ACC112 (cell line): ENCODE results near the gene LMF1.

Experiments used
- H2AFZ ChIP-seq: fragments of 200-600 bp; sonication (generic); one replicate; pipeline ENCODE4 v1.6.0; 2017; ENCODE audit warnings: antibody characterized with exemption, low read length; ENCODE audit not compliant: unreplicated experiment
- H3K27ac ChIP-seq: fragments of 200-600 bp; sonication (generic); 2 replicates; pipeline ENCODE4 v1.5.1; 2014; ENCODE audit warnings: low read depth, mild to moderate bottlenecking, antibody characterized with exemption, low read length, moderate library complexity
- H3K27me3 ChIP-seq: fragments of 200-600 bp; sonication (generic); 2 replicates; pipeline ENCODE4 v1.6.1; 2014; ENCODE audit warnings: mild to moderate bottlenecking, antibody characterized with exemption, low read length, moderate library complexity, mixed read lengths; ENCODE audit not compliant: insufficient read depth
- H3K36me3 ChIP-seq: fragments of 200-600 bp; sonication (generic); 2 replicates; pipeline ENCODE4 v1.6.1; 2016; ENCODE audit warnings: mild to moderate bottlenecking, antibody characterized with exemption, low read length, moderate library complexity, mixed read lengths; ENCODE audit not compliant: insufficient read depth
- H3K4me1 ChIP-seq: fragments of 200-600 bp; sonication (generic); one replicate; pipeline ENCODE4 v1.6.1; 2016; ENCODE audit warnings: low read length, mixed read lengths; ENCODE audit not compliant: insufficient read depth, unreplicated experiment, control insufficient read depth
- H3K4me3 ChIP-seq: fragments of 200-600 bp; sonication (generic); 2 replicates; pipeline ENCODE4 v1.5.1; 2014; ENCODE audit warnings: mild to moderate bottlenecking, low read depth, low read length
- H3K79me2 ChIP-seq: fragments of 200-600 bp; sonication (generic); one replicate; pipeline ENCODE4 v1.6.0; 2016; ENCODE audit warnings: low read length; ENCODE audit not compliant: control insufficient read depth, unreplicated experiment, insufficient read depth

The LMF1 gene

GRCh38 chr16:937311-937710, 33.5 kb downstream of the LMF1 start:
- Histone ChIP-seq H3K4me3 (no peak overlapping the region), H3K36me3 (no peaks in the 10 kb centered on the region), H2AFZ (no peak overlapping the region), H3K27ac (no peak overlapping the region), H3K27me3 (no peaks in the 10 kb centered on the region), H3K4me1 (no peaks in the 10 kb centered on the region), H3K79me2 (no peaks in the 10 kb centered on the region)

DNA sequence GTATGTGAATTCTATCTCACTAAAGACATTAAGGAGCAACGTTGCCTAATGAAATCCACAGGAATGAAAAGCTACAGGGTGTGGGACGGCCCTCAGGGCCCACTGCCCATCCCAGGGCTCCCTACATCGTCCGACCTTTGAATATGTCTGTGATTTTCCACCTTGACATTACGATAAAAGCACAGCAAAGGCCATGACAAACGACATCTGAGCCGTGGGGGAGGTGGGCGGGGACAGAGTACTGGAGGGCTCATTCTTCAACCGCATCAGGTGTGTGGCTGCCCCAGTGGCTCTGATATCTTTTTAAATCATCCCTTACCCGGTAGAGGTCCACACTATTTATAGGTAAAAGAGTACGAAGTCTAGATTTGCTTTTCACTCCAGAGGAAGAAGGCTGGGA, 35.1 kb downstream of the LMF1 start:
- no peaks in the 10 kb centered on the region for H3K4me1 ChIP-seq
- H3K4me3 ChIP-seq = no peak overlapping the region
- no peaks in the 10 kb centered on the region for H3K27me3 ChIP-seq
- no peak overlapping the region for H2AFZ ChIP-seq
- H3K27ac ChIP-seq = no peak overlapping the region
- H3K36me3 ChIP-seq = no peaks in the 10 kb centered on the region
- H3K79me2 ChIP-seq = no peaks in the 10 kb centered on the region

- H3K27me3 ChIP-seq = no peaks in the 10 kb centered on the region
- no peaks in the 10 kb centered on the region for H3K4me1 ChIP-seq
- H3K36me3 ChIP-seq = no peaks in the 10 kb centered on the region
- no peaks in the 10 kb centered on the region for H3K79me2 ChIP-seq
- H2AFZ ChIP-seq = no peak overlapping the region
- H3K27ac ChIP-seq = no peak overlapping the region
- no peak overlapping the region for H3K4me3 ChIP-seq
These were observed 36.6 kb downstream of the LMF1 start for GRCh38 chr16:934178-934577.

DNA sequence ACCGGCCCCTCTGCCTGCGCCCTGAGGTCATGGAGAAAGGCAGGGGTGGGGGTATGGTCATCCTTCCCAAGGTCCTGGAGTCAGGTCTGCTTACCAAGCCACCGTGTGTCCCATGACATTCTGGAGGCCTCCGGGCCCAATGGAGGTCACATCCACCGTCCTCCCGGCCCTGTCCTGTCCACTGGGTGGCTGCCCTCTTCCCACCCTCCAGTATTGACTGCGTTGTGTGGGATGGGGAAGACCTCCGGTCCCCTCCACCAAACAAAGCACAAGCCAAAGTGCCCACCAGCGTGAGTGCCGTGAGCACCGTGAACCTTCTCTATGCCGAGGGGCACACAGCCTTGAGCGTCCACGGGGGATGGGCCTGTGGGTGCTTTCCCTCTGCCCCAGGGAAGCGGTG, 37.2 kb downstream of the LMF1 start:
- Histone ChIP-seq H3K79me2 (no peaks in the 10 kb centered on the region), H2AFZ (no peak overlapping the region), H3K27me3 (no peaks in the 10 kb centered on the region), H3K36me3 (no peaks in the 10 kb centered on the region), H3K4me3 (no peak overlapping the region), H3K27ac (no peak overlapping the region), H3K4me1 (no peaks in the 10 kb centered on the region)

DNA sequence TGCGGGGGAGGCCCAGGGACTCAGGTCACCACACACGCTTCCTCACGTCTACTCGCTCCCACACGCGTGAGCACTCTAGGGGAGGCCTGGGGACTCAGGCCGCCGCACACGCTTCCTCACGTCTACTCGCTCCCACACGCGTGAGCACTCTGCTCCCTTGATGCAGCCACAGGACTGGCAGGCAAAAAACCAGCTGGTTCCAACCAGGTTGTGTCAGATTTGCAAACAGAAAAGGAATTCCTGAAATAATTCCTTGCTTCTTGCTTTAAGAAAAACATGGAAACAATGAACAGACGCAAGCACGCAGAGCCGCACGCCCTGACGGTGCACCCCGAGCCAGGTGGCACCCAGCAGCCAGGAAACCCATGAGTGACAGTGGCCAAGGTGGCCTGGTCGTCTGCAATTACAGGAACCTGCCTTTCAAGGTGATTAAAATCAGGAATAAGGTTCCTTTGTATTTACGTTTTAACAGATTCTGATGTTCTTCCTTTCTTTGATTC, 37.9 kb downstream of the LMF1 start:
- Histone ChIP-seq H3K4me3 (no peak overlapping the region), H2AFZ (no peak overlapping the region), H3K27me3 (no peaks in the 10 kb centered on the region), H3K4me1 (no peaks in the 10 kb centered on the region), H3K27ac (no peak overlapping the region), H3K36me3 (no peaks in the 10 kb centered on the region), H3K79me2 (no peaks in the 10 kb centered on the region)

GRCh38 chr16:931626-932500, 38.9 kb downstream of the LMF1 start:
- no peaks in the 10 kb centered on the region for H3K27me3 ChIP-seq
- no peak overlapping the region for H3K27ac ChIP-seq
- no peak overlapping the region for H3K4me3 ChIP-seq
- no peaks in the 10 kb centered on the region for H3K4me1 ChIP-seq
- H3K79me2 ChIP-seq = no peaks in the 10 kb centered on the region
- H2AFZ ChIP-seq = no peak overlapping the region
- H3K36me3 ChIP-seq = no peaks in the 10 kb centered on the region

GRCh38 chr16:931171-931570, 39.6 kb downstream of the LMF1 start:
- Histone ChIP-seq H3K36me3 (no peaks in the 10 kb centered on the region), H3K4me3 (no peak overlapping the region), H3K27ac (no peak overlapping the region), H3K79me2 (no peaks in the 10 kb centered on the region), H3K27me3 (no peaks in the 10 kb centered on the region), H3K4me1 (no peaks in the 10 kb centered on the region), H2AFZ (no peak overlapping the region)

DNA sequence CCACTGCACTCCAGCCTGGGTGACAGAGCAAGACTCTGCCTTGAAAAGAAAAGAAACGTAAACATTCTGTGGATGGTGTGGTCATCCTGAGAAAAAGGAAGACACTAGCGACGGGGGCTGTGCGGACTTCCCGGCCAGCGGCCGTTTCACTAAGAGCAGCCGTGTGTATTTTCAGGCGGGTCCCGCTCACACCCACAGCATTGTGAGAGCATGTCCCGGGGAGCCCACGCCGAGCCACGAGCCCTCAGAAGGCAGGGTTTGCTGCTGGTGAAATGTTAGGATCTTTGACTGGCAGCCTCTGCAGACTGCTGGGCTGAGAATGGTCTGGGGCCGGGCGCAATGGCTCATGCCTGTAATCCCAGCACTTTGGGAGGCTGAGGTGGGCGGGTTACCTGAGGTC, 40.3 kb downstream of the LMF1 start:
- Histone ChIP-seq H3K79me2 (no peaks in the 10 kb centered on the region), H3K36me3 (no peaks in the 10 kb centered on the region), H3K27me3 (no peaks in the 10 kb centered on the region), H3K4me3 (no peak overlapping the region), H3K4me1 (no peaks in the 10 kb centered on the region), H2AFZ (no peak overlapping the region), H3K27ac (no peak overlapping the region)

DNA sequence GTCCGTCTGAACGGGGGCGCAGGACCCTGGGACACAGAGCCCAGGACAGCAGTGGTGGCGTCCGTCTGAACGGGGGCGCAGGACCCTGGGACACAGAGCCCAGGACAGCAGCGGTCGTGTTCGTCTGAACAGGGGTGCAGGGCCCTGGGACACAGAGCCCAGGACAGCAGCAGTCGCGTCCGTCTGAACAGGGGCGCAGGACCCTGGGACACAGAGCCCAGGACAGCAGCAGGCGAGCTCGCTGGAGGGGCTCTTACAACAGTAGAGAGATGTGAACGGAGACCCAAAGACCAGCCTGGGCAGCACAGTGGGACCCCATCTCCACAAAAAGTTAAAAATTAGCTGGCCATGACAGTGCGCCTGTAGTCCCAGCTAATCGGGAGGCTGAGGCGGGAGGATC, 40.7 kb downstream of the LMF1 start:
- Histone ChIP-seq H2AFZ (no peak overlapping the region), H3K4me1 (no peaks in the 10 kb centered on the region), H3K79me2 (no peaks in the 10 kb centered on the region), H3K4me3 (no peak overlapping the region), H3K36me3 (no peaks in the 10 kb centered on the region), H3K27ac (no peak overlapping the region), H3K27me3 (no peaks in the 10 kb centered on the region)

DNA sequence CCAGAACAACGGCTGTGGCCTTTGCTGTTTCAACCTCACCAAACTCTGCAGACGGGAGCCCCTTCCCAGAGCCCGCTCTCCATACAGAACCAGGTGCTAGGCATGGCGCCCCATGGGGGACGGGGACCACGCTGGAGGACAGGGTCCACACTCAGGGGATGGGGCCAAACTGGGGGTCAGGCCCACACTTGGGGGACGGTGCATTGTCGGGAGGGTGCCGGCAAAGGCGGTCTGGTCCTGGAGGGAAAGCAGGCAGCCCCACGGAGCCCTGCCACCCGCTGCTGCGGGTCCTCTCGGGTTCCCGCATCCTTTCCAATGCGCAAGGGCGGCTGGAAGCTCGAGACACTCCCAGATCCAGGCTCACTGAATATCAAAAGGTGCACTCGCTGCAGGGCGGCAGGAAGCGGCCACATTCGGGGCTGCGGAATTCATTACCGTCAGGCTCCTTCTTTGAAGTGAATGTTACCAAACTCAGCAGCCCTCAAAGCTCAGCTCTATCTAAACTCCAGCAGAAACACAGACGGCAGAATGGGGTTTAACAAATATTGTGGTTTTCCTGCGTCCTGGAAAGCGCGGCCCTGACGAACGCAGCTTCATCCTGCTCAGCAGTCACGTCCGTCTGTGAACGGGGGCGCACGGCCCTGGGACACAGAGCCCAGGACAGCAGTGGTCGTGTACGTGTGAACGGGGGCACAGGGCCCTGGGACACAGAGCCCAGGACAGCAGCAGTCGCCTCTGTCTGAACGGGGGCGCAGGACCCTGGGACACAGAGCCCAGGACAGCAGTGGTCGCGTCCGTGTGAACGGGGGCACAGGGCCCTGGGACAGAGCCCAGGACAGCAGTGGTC, 41.3 kb downstream of the LMF1 start:
- Histone ChIP-seq H3K79me2 (no peaks in the 10 kb centered on the region), H3K27ac (no peak overlapping the region), H3K4me3 (no peak overlapping the region), H3K27me3 (no peaks in the 10 kb centered on the region), H3K36me3 (no peaks in the 10 kb centered on the region), H3K4me1 (no peaks in the 10 kb centered on the region), H2AFZ (no peak overlapping the region)
